ENCODE results near the gene GPATCH2L. TPM values are rescaled to one million over a fixed set of nuclear protein-coding genes. Genes with fewer than 3 reads are reported as not detected.
A peak's percentile ranks its signal among the peaks of the same experiment; 100 is the strongest.

GPATCH2L gene
- total RNA-seq, 1 donor from 2014 or later: 20.4 TPM

DNA sequence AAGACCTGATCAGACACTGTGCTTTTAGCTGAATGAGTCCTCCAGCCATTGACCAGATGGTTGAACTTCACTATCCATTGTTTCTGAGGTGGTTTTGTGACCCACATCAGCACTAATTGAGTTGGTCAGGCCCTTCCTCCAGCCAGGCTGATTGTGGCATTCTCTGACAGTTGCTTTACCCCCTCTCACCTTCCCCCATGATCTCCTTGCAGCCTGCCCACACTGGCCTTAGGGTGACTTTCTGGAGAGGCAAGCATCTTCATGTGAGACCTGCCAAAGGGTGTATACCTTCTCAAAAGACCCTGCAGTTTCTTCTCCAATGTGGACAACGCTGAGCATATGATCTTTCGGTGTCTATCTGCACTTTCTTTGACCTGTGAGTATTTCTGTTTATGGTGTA, 83.9 kb downstream of the GPATCH2L start:
- DNase-seq: no peak
- intact Hi-C loops (cut with DNase I): no loop called here
- no peak for ATAC-seq (ENCODE audit: poor library complexity)

- intact Hi-C loops (cut with DNase I): no loop called here
- ATAC-seq (ENCODE audit: poor library complexity) (no peak), DNase-seq (no peak)
Measured at GRCh38 chr14:76236172-76237130, 84.7 kb downstream of the GPATCH2L start.

DNA sequence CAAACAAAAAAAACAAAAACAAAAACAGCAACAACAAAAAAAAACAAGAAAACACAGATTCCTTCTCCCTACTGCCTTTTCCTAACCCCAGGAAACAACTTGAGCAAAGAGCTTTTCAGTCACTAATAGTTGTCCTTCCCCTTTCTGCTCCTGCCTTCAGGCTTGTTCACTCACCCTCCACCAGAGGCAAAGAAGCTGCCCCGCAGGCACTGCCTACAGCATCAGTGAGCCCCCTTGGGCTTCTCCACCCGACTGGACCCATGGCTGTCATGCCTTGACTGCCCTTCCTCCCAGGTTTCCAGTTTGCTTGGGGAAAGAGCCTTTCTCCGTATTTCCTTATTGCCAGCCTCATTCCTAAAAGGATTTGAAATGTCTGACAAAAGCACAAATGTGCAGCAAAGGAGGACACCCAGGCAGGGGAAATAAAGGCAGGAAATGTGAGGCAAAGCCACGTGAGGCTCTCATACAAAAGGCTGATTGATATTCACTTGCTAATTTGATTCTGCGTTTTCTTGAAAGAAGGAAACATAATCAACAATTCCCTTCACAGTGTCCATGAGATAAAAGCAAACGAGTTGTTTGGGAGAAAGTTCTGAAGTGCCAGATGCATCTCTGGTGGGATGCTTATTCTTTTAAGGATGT, 85.7 kb downstream of the GPATCH2L start:
- ATAC-seq (ENCODE audit: poor library complexity): no peak
- intact Hi-C loops (cut with DNase I): no loop called here

GRCh38 chr14:76245097-76245496, 93.4 kb downstream of the GPATCH2L start:
- intact Hi-C loops (cut with DNase I): no loop called here
- DNase-seq (no peak), ATAC-seq (ENCODE audit: poor library complexity) (no peak)

More for the DNA sequence above, 85.7 kb downstream of the GPATCH2L start:
- no peak for DNase-seq

DNA sequence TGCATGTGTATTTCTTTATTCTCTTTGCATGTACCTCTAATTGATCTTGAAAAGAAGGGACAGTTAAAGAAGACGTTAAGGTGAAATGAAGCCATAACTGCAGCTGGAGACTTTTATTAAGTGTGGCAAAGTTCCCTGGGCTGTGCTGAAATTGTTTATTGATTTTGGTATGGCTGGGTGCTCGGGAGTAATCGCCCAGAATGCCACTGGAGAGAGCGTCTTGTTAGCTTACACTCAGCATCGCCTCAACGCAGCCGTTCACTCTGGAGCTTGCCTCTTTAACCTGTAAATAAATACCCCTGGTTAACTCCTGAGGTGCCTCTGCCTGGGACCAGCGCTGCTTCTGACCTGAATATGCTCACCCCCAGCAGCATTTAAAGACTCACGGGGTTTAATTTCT, 98.6 kb downstream of the GPATCH2L start:
- intact Hi-C loops (cut with DNase I): no loop called here
- DNase-seq: no peak
- no peak for ATAC-seq (ENCODE audit: poor library complexity)

GRCh38 chr14:76252471-76252870, 100.7 kb downstream of the GPATCH2L start:
- DNase-seq (no peak), ATAC-seq (ENCODE audit: poor library complexity) (no peak)
- intact Hi-C loops (cut with DNase I): no loop called here

DNA sequence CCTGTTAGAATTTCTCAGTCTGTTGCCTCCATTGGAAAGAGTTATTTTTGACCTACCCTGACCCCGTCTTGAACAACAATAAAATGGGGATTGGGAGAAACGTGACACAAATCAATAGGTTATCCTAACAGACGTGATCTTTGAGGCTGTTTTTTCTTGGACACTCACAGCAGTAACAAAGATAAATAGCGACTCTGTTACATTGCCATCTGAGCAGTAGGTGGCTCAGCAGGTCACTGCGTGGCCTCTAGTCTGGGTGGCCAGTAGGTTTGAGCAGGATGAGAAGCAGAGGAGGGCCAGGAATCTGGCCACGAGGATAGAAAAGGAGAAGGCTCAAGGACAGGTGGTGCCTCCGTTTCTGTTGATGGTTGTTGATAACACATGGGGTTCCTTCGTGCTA, 101.4 kb downstream of the GPATCH2L start:
- DNase-seq (no peak), ATAC-seq (ENCODE audit: poor library complexity) (no peak)
- intact Hi-C loops (cut with DNase I): no loop called here

DNA sequence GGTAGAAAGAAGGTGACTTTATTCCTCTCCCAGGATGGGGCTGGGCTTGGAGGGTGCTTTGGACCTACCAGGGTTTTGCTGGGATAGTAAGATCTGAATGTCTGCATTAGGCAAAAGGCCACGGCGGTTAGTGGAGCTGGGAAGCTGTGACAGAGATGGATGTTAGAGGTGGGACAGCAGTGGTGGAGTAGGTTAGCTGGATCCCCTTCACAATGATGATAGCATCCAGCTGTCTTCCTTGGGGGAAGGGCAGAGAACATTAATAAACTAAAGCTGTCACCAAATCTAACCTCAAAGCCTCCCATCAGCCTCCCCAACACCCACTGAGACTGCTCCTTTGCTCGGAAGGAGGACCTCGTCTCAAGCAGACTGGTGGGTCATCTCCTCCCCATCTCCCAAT, 104.8 kb downstream of the GPATCH2L start:
- no peak for ATAC-seq (ENCODE audit: poor library complexity)
- intact Hi-C loops (cut with DNase I): no loop called here
- DNase-seq: no peak

- DNase-seq (no peak), ATAC-seq (ENCODE audit: poor library complexity) (peak; percentile 78)
- intact Hi-C loops (cut with DNase I): no loop called here
Measured at GRCh38 chr14:76257111-76257803, 105.5 kb downstream of the GPATCH2L start.

GRCh38 chr14:76257842-76258397, 106.2 kb downstream of the GPATCH2L start:
- ATAC-seq (ENCODE audit: poor library complexity): no peak
- DNase-seq: no peak
- intact Hi-C loops (cut with DNase I): no loop called here

GRCh38 chr14:76259029-76259735, 107.5 kb downstream of the GPATCH2L start:
- ATAC-seq (ENCODE audit: poor library complexity): no peak
- intact Hi-C loops (cut with DNase I): no loop called here
- no peak for DNase-seq

GRCh38 chr14:76260749-76261148, 109.0 kb downstream of the GPATCH2L start:
- DNase-seq (no peak), ATAC-seq (ENCODE audit: poor library complexity) (no peak)
- intact Hi-C loops (cut with DNase I): no loop called here

- DNase-seq: no peak
- intact Hi-C loops (cut with DNase I): no loop called here
- ATAC-seq (ENCODE audit: poor library complexity): no peak
Measured at GRCh38 chr14:76261371-76261811, 109.7 kb downstream of the GPATCH2L start.

- no peak for DNase-seq
- intact Hi-C loops (cut with DNase I): no loop called here
- no peak for ATAC-seq (ENCODE audit: poor library complexity)
Measured at GRCh38 chr14:76262641-76263040, 110.9 kb downstream of the GPATCH2L start.

Other genes starting within 250 kb of the GPATCH2L start
- gene TGFB3, start 169.9 kb upstream of the GPATCH2L start, total RNA-seq: 20.7 TPM
- gene IFT43, start 166.2 kb upstream of the GPATCH2L start, total RNA-seq: 25.1 TPM
- 2.2 TPM for gene ESRRB, start 224.2 kb downstream of the GPATCH2L start, total RNA-seq